HG03060 (cell line): ENCODE data around the gene TGM2.
"Not testable (repeated sequence)": the region's sequence is repeated elsewhere in the genome, so short reads cannot be mapped to it uniquely, and the experiment has no call there.

Experiments
- ATAC-seq: cut with Tn5 transposase; IDR thresholded peaks from one replicate; pipeline ENCODE4 v1.9.1; 2021; ENCODE audit warnings: low read depth, moderate number of reproducible peaks; ENCODE audit not compliant: unreplicated experiment

Gene TGM2

DNA sequence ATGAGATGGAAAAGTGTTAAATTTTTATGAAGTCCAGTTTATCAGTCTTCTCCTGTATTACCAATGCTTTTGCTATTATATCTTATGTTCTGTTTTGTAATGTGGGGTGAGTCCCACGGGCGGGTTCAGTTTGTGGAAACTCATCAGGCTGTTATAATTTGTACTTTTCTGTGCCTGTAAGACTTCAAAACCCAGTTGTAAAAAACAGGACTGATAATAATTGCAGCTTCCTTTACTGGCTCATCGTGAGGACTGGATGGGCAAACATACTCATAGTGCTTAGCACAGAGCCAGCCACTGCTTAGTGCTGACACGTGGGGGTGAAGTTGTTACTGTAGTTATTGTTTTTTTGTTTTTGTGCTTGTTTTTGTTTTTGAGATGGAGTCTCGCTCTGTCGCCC is 45.6 kb downstream of the TGM2 start:
- no peak for ATAC-seq

- no peak for ATAC-seq
Observed at GRCh38 chr20:38117635-38118034, 47.4 kb downstream of the TGM2 start.

GRCh38 chr20:38117205-38117604 is 47.9 kb downstream of the TGM2 start:
- no peak for ATAC-seq

DNA sequence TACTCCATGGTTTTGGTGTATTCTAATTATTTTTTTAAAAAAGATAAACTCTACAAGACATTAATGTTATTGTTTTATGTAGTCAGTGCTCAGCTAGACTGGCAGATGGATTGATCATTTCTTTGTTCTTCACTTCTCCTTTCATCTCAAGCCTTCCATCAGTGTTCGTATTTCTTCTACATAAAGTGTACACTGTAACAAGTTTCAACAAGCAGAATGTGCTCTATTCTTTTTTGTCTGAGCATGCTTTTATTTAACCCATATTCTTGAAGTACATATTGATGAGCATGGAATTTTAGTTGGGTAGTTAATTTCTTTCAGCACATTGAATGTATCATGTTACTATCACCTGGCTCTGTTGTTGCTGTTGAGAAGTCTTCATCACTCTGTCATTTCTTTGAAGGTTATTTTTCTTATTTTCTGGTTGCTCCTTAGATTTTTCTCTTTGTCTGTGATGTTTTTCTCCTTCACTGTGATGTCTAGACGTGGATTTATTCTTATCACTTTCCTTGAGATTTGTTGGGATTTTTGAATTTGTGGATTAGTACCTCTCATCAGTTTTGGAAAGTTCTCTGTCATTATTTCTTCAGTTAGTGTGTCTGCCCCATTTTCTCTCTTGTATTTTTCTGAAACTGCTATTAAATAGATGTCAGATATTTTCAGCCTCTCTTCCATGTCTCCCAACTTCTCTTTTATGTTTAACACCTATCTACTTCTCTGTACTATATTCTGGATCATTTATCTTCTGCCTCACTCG is 48.5 kb downstream of the TGM2 start:
- ATAC-seq = no peak

DNA sequence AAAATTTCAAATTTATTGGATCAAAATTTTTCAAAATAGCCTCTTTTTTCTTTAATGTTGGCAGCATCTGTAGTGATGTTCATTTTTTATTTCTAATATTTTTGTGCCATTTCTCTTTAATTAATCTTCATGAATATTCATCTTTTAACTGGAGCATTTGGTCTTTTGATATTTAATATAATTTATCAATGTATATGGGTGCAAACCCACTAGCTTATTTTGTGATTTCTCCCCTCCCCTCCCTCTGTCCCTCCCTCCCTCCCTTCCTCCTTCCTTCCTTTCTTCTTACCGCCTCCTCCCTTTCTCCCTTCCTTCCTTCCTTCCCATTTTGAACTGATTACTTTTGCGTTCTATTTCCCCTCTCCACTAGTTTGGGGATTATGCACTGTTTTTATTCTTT is 49.2 kb downstream of the TGM2 start:
- no peak for ATAC-seq

DNA sequence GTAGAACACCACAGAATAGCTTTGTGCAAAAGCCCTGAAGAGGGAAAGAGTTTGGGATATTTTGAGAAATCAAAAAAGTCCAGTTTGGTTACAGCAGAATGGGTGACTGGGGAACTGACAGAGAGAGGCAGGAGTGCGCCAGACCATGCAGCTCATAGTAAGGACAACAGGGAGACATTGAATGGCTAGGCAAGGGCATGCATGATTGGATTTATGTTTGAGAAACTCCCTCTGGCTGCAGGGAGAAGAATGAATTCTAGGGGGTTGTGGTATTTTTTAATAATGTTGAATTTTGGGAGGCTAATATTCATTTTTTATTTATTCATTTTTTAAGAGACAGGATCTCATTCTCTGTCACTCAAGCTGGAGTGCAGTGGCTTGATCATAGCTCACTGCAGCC is 49.9 kb downstream of the TGM2 start:
- ATAC-seq = no peak

DNA sequence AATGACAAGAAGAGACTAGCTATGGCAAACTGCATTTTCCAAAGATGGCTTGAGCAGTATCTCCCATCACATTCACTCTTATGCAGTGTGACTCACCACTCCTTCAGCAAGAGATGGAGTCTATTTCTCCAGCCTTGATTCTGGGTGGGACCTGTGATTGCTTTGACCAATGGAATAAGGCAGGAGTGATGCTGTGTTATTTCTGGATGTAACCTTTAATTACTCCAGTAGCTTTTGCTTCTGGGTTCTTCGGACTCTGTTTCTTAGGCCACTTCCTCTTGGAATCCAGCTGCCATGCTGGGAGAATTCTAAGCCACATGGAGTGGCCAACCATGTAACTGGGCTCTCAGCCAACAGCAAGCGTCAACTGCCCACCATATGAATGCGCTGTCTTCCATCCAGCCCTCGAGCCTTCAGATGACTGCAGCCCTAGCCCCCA is 50.7 kb downstream of the TGM2 start:
- ATAC-seq = no peak

DNA sequence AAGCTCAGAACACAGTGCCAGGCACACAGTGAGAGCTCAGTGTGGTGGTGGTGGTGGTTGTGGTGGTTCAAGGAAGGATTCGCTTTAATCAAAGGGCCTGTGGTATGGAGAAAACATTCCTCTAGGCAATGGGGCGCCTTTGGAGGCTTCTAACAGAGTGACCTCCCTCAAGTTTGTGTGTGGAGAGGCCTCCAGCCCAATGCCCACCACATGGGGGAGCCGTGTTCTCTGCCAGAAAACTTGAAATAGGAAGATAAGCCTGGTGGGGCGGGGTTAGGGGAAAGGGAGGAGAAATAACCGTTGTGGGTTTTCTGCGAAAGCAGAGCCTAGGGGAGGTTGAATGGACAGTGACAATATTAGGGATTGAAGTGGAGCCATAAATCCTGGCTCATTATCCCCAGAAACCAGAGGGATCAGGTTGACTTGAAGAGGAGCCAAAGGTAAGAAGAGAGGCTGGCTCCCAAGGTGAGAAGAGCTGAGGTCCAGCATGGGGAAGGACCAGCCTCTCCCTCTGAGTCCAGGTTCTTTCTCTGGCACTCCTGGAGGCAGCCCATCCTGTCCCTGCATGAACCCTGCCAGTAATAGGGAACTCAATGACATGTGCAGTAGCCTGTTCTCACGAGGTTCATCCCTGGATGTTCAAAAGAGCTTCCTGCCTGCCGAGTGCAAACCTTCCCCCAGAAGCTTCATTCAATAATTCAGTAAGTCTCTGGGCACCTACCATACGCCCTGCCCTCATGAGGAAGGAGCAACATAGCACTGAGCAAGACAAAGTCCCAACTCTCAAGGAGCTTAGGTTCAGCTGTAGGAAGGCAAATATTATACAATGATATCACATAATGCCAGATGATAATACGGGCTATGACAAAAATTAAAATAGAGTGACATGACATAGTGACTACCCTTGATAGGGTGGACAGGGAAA is 51.4 kb downstream of the TGM2 start:
- no peak for ATAC-seq

- no peak for ATAC-seq
Observed at GRCh38 chr20:38112930-38113294, 52.2 kb downstream of the TGM2 start.

DNA sequence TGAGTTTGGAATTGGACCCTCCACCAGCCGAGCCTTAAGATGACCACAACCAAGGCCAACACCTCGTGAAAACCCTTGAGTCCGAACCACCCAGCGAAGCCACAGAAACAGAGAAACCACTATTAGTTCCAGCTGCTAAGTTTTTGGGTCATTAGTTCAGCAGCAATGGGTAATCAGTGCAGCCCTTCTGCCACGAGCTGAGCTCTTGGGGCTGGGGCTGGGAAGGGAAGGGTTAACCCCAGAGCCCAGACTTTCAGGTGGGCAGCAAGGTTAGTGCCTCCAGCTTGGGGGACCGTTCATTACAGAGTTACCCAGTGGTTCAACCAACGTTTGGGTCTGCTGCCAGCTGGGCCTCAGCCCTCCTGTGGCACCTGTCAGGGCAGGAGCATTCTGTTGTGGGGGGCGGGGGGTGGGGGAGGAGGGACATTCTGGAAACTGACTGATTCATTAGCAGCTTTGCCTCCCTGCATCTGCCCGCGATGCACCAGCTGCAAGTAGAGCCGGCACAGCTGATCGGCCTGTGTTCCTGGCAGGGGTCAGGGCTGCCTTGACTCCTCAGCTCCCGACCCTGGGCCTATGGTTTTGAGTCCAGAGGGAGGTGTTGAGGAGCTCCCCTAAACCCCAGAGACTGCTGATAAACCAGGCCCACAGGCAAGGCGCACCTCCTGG is 52.7 kb downstream of the TGM2 start:
- no peak for ATAC-seq

- no peak for ATAC-seq
Observed at GRCh38 chr20:38111366-38112232, 53.5 kb downstream of the TGM2 start.

DNA sequence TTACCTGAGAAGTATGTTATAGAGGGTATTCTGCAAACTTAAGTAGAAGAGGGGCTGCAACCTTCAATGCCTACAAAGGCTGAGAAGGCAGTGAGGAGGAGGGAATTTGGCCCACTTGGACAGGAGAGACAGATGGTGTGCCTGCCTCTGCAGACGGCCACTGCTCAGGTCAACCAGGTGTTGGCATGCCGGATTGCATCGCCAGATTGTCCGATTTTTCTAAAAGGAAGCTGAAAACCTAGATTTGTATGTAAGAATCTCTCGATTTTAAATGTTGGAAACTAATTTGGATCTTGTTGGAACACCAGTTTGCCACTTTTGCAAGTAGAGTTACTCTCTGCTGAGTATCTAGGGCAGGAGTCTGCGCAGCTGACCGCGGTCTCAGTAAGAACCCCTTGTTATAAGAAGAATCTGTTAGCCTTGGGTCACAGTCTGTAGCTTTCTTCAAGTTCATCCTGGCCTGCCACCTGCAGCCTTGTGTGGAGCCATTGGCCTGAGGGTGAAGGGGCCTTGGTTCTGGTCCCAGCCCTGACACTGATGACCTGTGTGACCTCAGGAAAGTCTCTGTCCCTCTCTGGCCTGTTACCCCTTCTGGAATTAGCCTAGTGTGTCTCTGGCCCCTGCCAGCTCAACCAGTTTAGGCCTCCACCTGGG is 54.4 kb downstream of the TGM2 start:
- ATAC-seq = no peak

- ATAC-seq = no peak
Observed at GRCh38 chr20:38109591-38110524, 55.2 kb downstream of the TGM2 start.

DNA sequence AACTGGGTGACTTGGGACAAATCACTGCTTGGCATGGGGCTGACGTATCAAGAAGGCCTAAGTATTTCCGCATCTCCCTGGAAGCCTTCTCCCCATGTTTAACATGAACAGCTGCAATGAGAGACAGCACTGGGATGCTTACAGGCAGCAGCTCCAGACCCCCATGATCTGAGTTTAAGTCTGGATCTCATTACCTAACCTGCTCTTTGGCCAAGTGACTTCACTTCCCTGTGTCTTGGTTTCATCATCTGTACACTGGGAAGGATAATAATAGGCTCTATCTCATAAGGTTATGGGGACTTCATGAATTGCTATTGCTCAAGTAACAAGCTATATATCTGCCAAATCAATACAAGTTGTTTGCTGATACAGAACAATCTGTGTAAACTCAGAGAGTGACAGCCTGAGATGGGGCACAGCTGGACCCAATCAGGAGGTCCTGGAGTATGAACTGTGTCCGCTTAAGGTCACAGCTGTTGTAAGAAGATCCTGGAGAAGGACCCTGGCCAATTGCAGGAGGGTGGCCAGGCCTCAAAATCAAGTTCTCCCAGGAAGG is 56.0 kb downstream of the TGM2 start:
- no peak for ATAC-seq

GRCh38 chr20:38108438-38108985 is 56.6 kb downstream of the TGM2 start:
- ATAC-seq = no peak

GRCh38 chr20:38107916-38108315 is 57.2 kb downstream of the TGM2 start:
- not testable (repeated sequence) for ATAC-seq

GRCh38 chr20:38107386-38107785 is 57.7 kb downstream of the TGM2 start:
- not testable (repeated sequence) for ATAC-seq

GRCh38 chr20:38106461-38106860 is 58.6 kb downstream of the TGM2 start:
- ATAC-seq = no peak
